Loucy (cell line): Measurements from ENCODE around the gene RBM33.

Experiments used
- H2AFZ ChIP-seq: fragments of 200-600 bp; sonication (generic); 2 replicates; pipeline ENCODE4 v1.6.0; 2016; ENCODE audit warnings: antibody characterized with exemption, mild to moderate bottlenecking, low read length, moderate library complexity
- H3F3A ChIP-seq: fragments of 200-600 bp; 2 replicates; pipeline ENCODE4 v1.6.0; 2016; ENCODE audit warnings: antibody characterized with exemption, low read depth, mild to moderate bottlenecking
- H3K27me3 ChIP-seq: fragments of 200-600 bp; sonication (generic); 2 replicates; pipeline ENCODE4 v1.6.1; 2014; ENCODE audit warnings: low read length, mild to moderate bottlenecking; ENCODE audit not compliant: insufficient read depth, poor library complexity, severe bottlenecking
- H3K36me3 ChIP-seq: fragments of 200-600 bp; sonication (generic); 2 replicates; pipeline ENCODE4 v1.6.1; 2016; ENCODE audit warnings: low read length; ENCODE audit not compliant: insufficient read depth
- H3K4me1 ChIP-seq: fragments of 200-600 bp; sonication (generic); 2 replicates; pipeline ENCODE4 v1.5.1; 2014; ENCODE audit warnings: low read length, mild to moderate bottlenecking; ENCODE audit not compliant: insufficient read depth, poor library complexity, severe bottlenecking
- H3K4me2 ChIP-seq: fragments of 200-600 bp; sonication (generic); 2 replicates; pipeline ENCODE4 v1.6.0; 2014; ENCODE audit warnings: antibody characterized with exemption, low read length, low read depth, mild to moderate bottlenecking; ENCODE audit not compliant: poor library complexity, severe bottlenecking
- H3K4me3 ChIP-seq: fragments of 200-600 bp; sonication (generic); 2 replicates; pipeline ENCODE4 v1.5.1; 2014; ENCODE audit warnings: low read length, mild to moderate bottlenecking, mixed read lengths; ENCODE audit not compliant: poor library complexity, severe bottlenecking
- H3K79me2 ChIP-seq: fragments of 200-600 bp; sonication (generic); 2 replicates; pipeline ENCODE4 v1.6.1; 2014; ENCODE audit warnings: low read length; ENCODE audit not compliant: insufficient read depth
- H3K9ac ChIP-seq: fragments of 200-600 bp; sonication (generic); 2 replicates; pipeline ENCODE4 v1.6.0; 2014; ENCODE audit warnings: mild to moderate bottlenecking, low read depth, low read length, moderate library complexity; ENCODE audit not compliant: poor library complexity, severe bottlenecking
- H3K9me2 ChIP-seq: fragments of 200-600 bp; sonication (generic); replicated peaks from 2 replicates; pipeline ENCODE4 v1.6.1; 2016; ENCODE audit warnings: low read depth, low read length, mixed read lengths
- H3K9me3 ChIP-seq: fragments of 200-600 bp; sonication (generic); 2 replicates; pipeline ENCODE4 v1.6.1; 2014; ENCODE audit warnings: mild to moderate bottlenecking, antibody characterized with exemption, low read length, low read depth; ENCODE audit not compliant: insufficient read depth
- H4K20me1 ChIP-seq: fragments of 200-600 bp; sonication (generic); 2 replicates; pipeline ENCODE4 v1.6.0; 2014; ENCODE audit warnings: antibody characterized with exemption, low read length, mild to moderate bottlenecking; ENCODE audit not compliant: insufficient read depth, poor library complexity, severe bottlenecking
- CTCF ChIP-seq: fragments of 200-600 bp; sonication (generic); conservative IDR thresholded peaks from 2 replicates; pipeline ENCODE4 v1.5.1; 2014; ENCODE audit warnings: mild to moderate bottlenecking, antibody characterized with exemption, low read length
- EZH2phosphoT487 ChIP-seq: fragments of 200-600 bp; IDR thresholded peaks from 2 replicates; pipeline ENCODE4 v1.6.1; 2018; ENCODE audit warnings: antibody characterized with exemption, mild to moderate bottlenecking, moderate library complexity, borderline replicate concordance

The RBM33 gene

GRCh38 chr7:155727616-155728015 lies 83.2 kb downstream of the RBM33 start:
- H3K27me3 ChIP-seq = no peaks in the 10 kb centered on the region
- peaks cover 10% of the 10 kb centered on the region for H3K4me1 ChIP-seq
- TF ChIP-seq CTCF (no peak), EZH2phosphoT487 (no peak)
- no peaks in the 10 kb centered on the region for H3F3A ChIP-seq
- peaks cover 35% of the 10 kb centered on the region for H4K20me1 ChIP-seq
- H3K36me3 ChIP-seq = peaks cover 82% of the 10 kb centered on the region
- no peak overlapping the region for H3K4me3 ChIP-seq
- H3K4me2 ChIP-seq = no peak overlapping the region
- H3K9me3 ChIP-seq = no peaks in the 10 kb centered on the region
- H2AFZ ChIP-seq = no peak overlapping the region
- no peak overlapping the region for H3K9ac ChIP-seq
- peaks cover 85% of the 10 kb centered on the region for H3K79me2 ChIP-seq
- H3K9me2 ChIP-seq = no peaks in the 10 kb centered on the region

GRCh38 chr7:155728116-155728515 lies 83.7 kb downstream of the RBM33 start:
- Histone ChIP-seq H2AFZ (no peak overlapping the region), H3K9me2 (no peaks in the 10 kb centered on the region), H3K4me2 (no peak overlapping the region), H3K9ac (no peak overlapping the region), H3K79me2 (peaks cover 85% of the 10 kb centered on the region), H3K27me3 (no peaks in the 10 kb centered on the region), H3K9me3 (no peaks in the 10 kb centered on the region), H3K36me3 (peaks cover 82% of the 10 kb centered on the region), H3K4me1 (peaks cover 10% of the 10 kb centered on the region), H3K4me3 (no peak overlapping the region), H3F3A (no peaks in the 10 kb centered on the region), H4K20me1 (peaks cover 39% of the 10 kb centered on the region)
- TF ChIP-seq EZH2phosphoT487 (no peak), CTCF (no peak)

- H3K9me3 ChIP-seq = no peaks in the 10 kb centered on the region
- H2AFZ ChIP-seq = no peak overlapping the region
- H3K4me1 ChIP-seq = peaks cover 6% of the 10 kb centered on the region
- peaks cover 86% of the 10 kb centered on the region; the same call in 1 of the 2 replicates for H3K36me3 ChIP-seq
- H3F3A ChIP-seq = no peaks in the 10 kb centered on the region
- H3K9ac ChIP-seq = no peak overlapping the region
- TF ChIP-seq CTCF = no peak
- no peak for TF ChIP-seq EZH2phosphoT487
- peaks cover 37% of the 10 kb centered on the region for H4K20me1 ChIP-seq
- H3K27me3 ChIP-seq = no peaks in the 10 kb centered on the region
- no peaks in the 10 kb centered on the region for H3K9me2 ChIP-seq
- peaks cover 84% of the 10 kb centered on the region for H3K79me2 ChIP-seq
- no peak overlapping the region for H3K4me2 ChIP-seq
- H3K4me3 ChIP-seq = no peak overlapping the region
Measured at GRCh38 chr7:155729847-155730246, 85.4 kb downstream of the RBM33 start.
